Calu3 (cell line): ENCODE results near the gene GAL3ST2. TPM values are rescaled to one million over a fixed set of nuclear protein-coding genes. Genes with fewer than 3 reads are reported as not detected.

ENCODE experiments used
- BruUV-seq: library from RNA; stranded (reverse); fragments of 400-500 nt; replicated peaks from 2 replicates; lab custom pipeline; 2021; lab: Mats Ljungman, UMichigan
- CTCF ChIA-PET: fragments of 300-600 bp; sonication (Branson Sonifier 250); formaldehyde crosslinking; loops from one replicate; lab custom pipeline; 2022; ENCODE audit warnings: antibody characterized with exemption; lab: Charles Lee
- DNase-seq: peaks from one replicate; pipeline ENCODE4 v3.0.0; 2022
- H3K27ac Mint-ChIP-seq: one replicate; pipeline ENCODE4 v1.8.0; 2022; ENCODE audit warnings: mixed read lengths; ENCODE audit not compliant: unreplicated experiment
- H3K27me3 Mint-ChIP-seq: one replicate; pipeline ENCODE4 v1.8.0; 2022; ENCODE audit warnings: mixed read lengths; ENCODE audit not compliant: unreplicated experiment
- H3K36me3 Mint-ChIP-seq: one replicate; pipeline ENCODE4 v1.8.0; 2022; ENCODE audit warnings: mild to moderate bottlenecking, moderate library complexity, mixed read lengths; ENCODE audit not compliant: insufficient read depth, unreplicated experiment
- H3K4me1 Mint-ChIP-seq: one replicate; pipeline ENCODE4 v1.8.0; 2022; ENCODE audit warnings: mild to moderate bottlenecking, low read depth, mixed read lengths; ENCODE audit not compliant: unreplicated experiment
- H3K4me3 Mint-ChIP-seq: one replicate; pipeline ENCODE4 v1.8.0; 2022; ENCODE audit warnings: mild to moderate bottlenecking, low read depth, moderate library complexity, mixed read lengths; ENCODE audit not compliant: unreplicated experiment
- H3K9me3 Mint-ChIP-seq: one replicate; pipeline ENCODE4 v1.8.0; 2022; ENCODE audit warnings: low read depth, mixed read lengths; ENCODE audit not compliant: unreplicated experiment
- CTCF ChIP-seq: fragments of 200-600 bp; IDR thresholded peaks from one replicate; pipeline ENCODE4 v1.8.0; 2022; ENCODE audit warnings: antibody characterized with exemption; ENCODE audit not compliant: unreplicated experiment
- intact Hi-C: fragments of 100-400 bp; cut with micrococcal nuclease; formaldehyde crosslinking; loops from one replicate; pipeline ENCODE4 v1.10.0; 2022; ENCODE audit not compliant: unreplicated experiment
- total RNA-seq: library from RNA; stranded (reverse); gene quantifications from 2 replicates; pipeline ENCODE4 v1.2.3, GENCODE V29; 2022

GAL3ST2 gene
- total RNA-seq, 1 experiment from 2014 or later: not detected

DNA sequence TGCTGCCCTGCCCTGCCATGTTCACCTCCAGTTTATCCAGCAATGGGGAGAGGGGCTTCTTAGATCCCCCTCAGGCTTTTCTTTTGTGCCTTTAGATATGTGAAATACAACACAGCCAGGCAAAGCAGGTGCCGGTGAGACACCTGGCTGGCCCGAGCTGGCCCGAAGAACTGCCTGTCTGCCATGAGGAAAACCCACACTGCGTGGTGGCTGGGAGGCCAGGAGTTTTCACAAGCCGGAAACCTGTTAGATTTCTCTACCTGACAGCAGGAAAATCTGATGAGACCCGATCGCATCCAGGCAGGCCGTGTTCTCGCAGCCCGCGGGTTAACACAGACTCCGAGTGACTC lies 5.7 kb upstream of the GAL3ST2 start:
- Mint-ChIP-seq H3K36me3 (peaks cover 17% of the 10 kb centered on the region), H3K4me1 (peaks cover 9% of the 10 kb centered on the region), H3K9me3 (no peaks in the 10 kb centered on the region), H3K4me3 (no peak overlapping the region), H3K27me3 (no peaks in the 10 kb centered on the region), H3K27ac (no peak overlapping the region)
- intact Hi-C loops: no loop called here
- no peak for TF ChIP-seq CTCF
- no peak for DNase-seq
- no TSS peak for BruUV-seq
- CTCF ChIA-PET: interaction anchor here (0.6 kb wide), 1 partner anchor 215 kb away, joined by 3 read pairs; no protein-coding TSS in a partner anchor

DNA sequence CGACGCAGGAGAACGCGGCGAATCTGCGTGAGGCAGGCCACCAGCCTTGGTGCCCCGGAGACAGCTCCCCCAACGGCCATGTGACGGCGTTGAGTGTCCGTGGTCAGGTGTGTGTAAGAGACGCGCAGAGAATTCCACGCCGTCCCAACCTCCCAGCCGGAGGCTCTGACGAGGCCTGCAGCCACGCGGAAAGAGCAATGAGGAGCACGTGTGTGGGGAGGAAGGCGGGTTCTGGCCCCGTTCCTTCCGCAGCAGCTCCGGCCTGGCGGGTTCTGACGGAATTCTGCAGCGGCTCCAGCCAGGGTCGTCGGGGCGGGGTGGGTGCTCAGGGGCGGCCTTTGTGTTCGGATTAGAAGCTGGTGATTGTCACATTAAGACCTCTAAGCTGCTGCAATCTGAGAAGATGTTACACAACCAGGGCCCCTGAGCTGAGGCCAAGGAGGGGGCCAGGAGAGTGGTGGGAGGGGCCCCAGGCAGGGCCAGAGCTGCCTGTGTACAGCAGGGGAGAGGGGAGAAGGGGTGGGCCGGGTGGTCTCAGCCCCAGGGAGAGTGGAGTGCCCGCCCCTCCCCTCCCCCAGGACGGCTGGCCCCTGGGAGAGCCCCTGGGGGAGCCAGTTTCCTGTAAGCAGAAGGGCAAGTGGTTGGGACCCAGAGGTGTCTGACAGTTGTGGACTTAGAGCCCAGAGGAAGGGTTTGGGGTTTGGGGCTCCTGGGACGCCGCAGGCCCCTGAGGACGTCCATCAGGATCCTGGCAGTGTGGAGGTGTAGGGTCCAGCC lies 5.1 kb upstream of the GAL3ST2 start:
- CTCF ChIA-PET: interaction anchor here (0.6 kb wide), 1 partner anchor 216 kb away, joined by 3 read pairs; no protein-coding TSS in a partner anchor
- DNase-seq: no peak
- BruUV-seq: no TSS peak
- H3K36me3 Mint-ChIP-seq: peaks cover 17% of the 10 kb centered on the region
- H3K4me1 Mint-ChIP-seq: peaks cover 9% of the 10 kb centered on the region
- H3K4me3 Mint-ChIP-seq: no peak overlapping the region
- TF ChIP-seq CTCF: no peak
- H3K27ac Mint-ChIP-seq: no peak overlapping the region
- H3K9me3 Mint-ChIP-seq: no peaks in the 10 kb centered on the region
- intact Hi-C loops: no loop called here
- no peaks in the 10 kb centered on the region for H3K27me3 Mint-ChIP-seq

GRCh38 chr2:241772063-241772499 lies 4.5 kb upstream of the GAL3ST2 start:
- no peaks in the 10 kb centered on the region for H3K27me3 Mint-ChIP-seq
- TF ChIP-seq CTCF: no peak
- H3K4me1 Mint-ChIP-seq: peaks cover 9% of the 10 kb centered on the region
- H3K9me3 Mint-ChIP-seq: no peaks in the 10 kb centered on the region
- no peak overlapping the region for H3K4me3 Mint-ChIP-seq
- no peak overlapping the region for H3K27ac Mint-ChIP-seq
- DNase-seq: no peak
- CTCF ChIA-PET: no interaction called here
- intact Hi-C loops: no loop called here
- H3K36me3 Mint-ChIP-seq: peaks cover 23% of the 10 kb centered on the region
- no TSS peak for BruUV-seq

DNA sequence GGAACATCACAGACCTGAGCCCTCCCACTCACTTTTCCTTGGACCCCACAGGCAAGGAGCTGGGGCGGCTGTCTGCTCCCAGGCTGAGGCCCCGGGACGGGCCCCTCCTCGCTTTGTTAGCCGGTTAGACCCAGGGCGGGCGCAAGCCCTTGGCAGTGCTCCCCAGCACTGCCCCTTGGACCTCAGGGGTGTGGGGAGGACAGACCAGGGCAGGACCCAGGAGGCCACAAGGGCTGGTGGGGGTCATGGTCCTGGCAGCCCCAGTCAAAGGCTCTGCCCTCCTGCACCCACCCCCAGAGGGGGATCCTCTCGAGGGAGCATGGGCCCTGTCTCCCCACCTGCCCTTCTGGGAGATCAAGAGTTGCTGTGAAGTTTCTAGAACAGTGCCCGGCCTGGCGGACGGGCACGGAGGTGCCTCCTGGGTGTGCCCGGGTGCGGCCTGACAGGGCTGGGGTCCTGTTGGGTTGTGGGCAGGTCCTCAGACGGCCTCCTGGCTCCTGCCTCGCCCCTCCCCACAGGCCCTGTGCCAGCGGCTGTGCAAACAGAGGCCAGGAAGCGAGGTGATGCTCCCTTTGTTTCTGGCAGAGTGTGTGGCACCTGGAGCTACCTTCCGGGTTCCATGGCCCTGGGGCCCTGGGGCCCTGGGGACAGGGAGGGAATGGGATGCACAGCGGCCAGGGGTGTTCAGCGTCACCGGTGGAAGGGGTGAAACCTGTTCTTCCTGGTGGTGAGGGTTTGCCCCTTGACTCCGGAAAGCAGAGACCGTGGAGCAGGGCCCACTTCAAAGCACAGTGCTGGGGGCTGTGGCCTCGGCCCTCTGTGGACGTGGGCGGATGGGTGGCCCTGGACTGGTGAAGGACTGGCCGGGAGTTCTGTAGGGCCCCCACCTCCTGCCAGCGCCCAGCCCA lies 2.9 kb upstream of the GAL3ST2 start:
- peak; percentile 43 for DNase-seq
- no peak overlapping the region for H3K4me3 Mint-ChIP-seq
- peaks cover 9% of the 10 kb centered on the region for H3K4me1 Mint-ChIP-seq
- intact Hi-C loops: no loop called here
- no TSS peak for BruUV-seq
- CTCF ChIA-PET: interaction anchor here (1.2 kb wide), 1 partner anchor 10 kb away, joined by 4 read pairs; no protein-coding TSS in a partner anchor
- H3K27me3 Mint-ChIP-seq: no peaks in the 10 kb centered on the region
- H3K9me3 Mint-ChIP-seq: no peaks in the 10 kb centered on the region
- peaks cover 16% of the 10 kb centered on the region for H3K36me3 Mint-ChIP-seq
- no peak overlapping the region for H3K27ac Mint-ChIP-seq
- TF ChIP-seq CTCF: no peak
